Lung (tissue), 12 donors: ENCODE measurements around the gene CDKL5. TPM values are rescaled to one million over a fixed set of nuclear protein-coding genes. Genes with fewer than 3 reads are reported as not detected.

Source experiments
- ATAC-seq: fragments of 200-7000 bp; cut with Tn5 transposase; one replicate; pipeline ENCODE4 v1.9.1; 2020; ENCODE audit warnings: moderate number of reproducible peaks; ENCODE audit not compliant: insufficient read depth, low FRiP score
- DNase-seq, 3 donors: peaks; one replicate each; pipeline ENCODE4 v3.0.0-alpha.2; 2013 to 2017
- H3K27ac ChIP-seq, 2 donors: one replicate each; pipeline ENCODE4 v1.5.1; 2013; ENCODE audit warnings: mild to moderate bottlenecking in 2 of 2, moderate library complexity in 2 of 2, control low read depth in 1 of 2, inconsistent platforms in 1 of 2, low read depth in 1 of 2, low read length in 1 of 2
- H3K27me3 ChIP-seq, 3 donors: one replicate each; pipeline ENCODE4 v1.5.1; 2013; ENCODE audit warnings: low read length in 2 of 3; ENCODE audit not compliant: control insufficient read depth in 3 of 3, insufficient read depth in 3 of 3
- H3K36me3 ChIP-seq, 4 donors: one replicate each; pipeline ENCODE4 v1.5.1; 2013; ENCODE audit warnings: low read length in 4 of 4, mild to moderate bottlenecking in 1 of 4, moderate library complexity in 1 of 4; ENCODE audit not compliant: control insufficient read depth in 4 of 4, insufficient read depth in 4 of 4
- H3K4me1 ChIP-seq, 5 donors: one replicate each; pipeline ENCODE4 v1.5.1; 2013; ENCODE audit warnings: low read length in 5 of 5, mild to moderate bottlenecking in 2 of 5, moderate library complexity in 1 of 5; ENCODE audit not compliant: control insufficient read depth in 5 of 5, insufficient read depth in 5 of 5
- H3K4me3 ChIP-seq: one replicate; pipeline ENCODE4 v1.5.1; 2013; ENCODE audit warnings: mild to moderate bottlenecking, control low read depth, moderate library complexity
- H3K9ac ChIP-seq, 2 donors: one replicate each; pipeline ENCODE4 v1.5.1; 2013; ENCODE audit warnings: low read length in 2 of 2, control low read depth in 1 of 2; ENCODE audit not compliant: insufficient read depth in 1 of 2
- H3K9me3 ChIP-seq, 4 donors: one replicate each; pipeline ENCODE4 v1.5.1; 2013; ENCODE audit warnings: low read length in 3 of 4, mild to moderate bottlenecking in 1 of 4, moderate library complexity in 1 of 4; ENCODE audit not compliant: control insufficient read depth in 4 of 4, insufficient read depth in 3 of 4
- CTCF ChIP-seq: IDR thresholded peaks from 2 replicates; pipeline ENCODE4 v1.5.1; 2012; ENCODE audit warnings: mild to moderate bottlenecking; ENCODE audit errors: control extremely low read depth, extremely low read depth
- WGBS, 2 donors: extraction: QIAGEN DNeasy Blood & Tissue Kit; methylation state at CpG; one replicate each; pipeline ENCODE4 v1.1.7; 2013; 5-methylcytosine and 5-hydroxymethylcytosine counted together
- polyA plus RNA-seq, 2 donors: library from polyadenylated mRNA; stranded (reverse); fragments of 200-250 nt; gene quantifications; one replicate each; pipeline ENCODE4 v1.2.1, GENCODE V29; 2013
- total RNA-seq, 2 donors: library from RNA; depleted of rRNA in 1 of 2; stranded (reverse); fragments of >200 nt in 1 of 2; gene quantifications; one replicate each; pipeline ENCODE4 v1.2.1, GENCODE V29; 2014 to 2021
- donor health status: control.
- donor health status: control.
- donor health status: Bipolar disorder and iron deficiency.
- donor health status: healthy.
- donor health status: DM: yes; HTN: yes; CAD: no.

Gene CDKL5
- total and polyA plus RNA-seq, 4 donors = 3.2 to 37.3 (median 16.3) TPM

GRCh38 chrX:18687856-18688495 lies 262.6 kb downstream of the CDKL5 start:
- Histone ChIP-seq H3K9ac (no peak overlapping the region), H3K9me3 (peaks cover 0 to 2% (median 0%) of the 10 kb centered on the region in 4 donors), H3K36me3 (no peaks in the 10 kb centered on the region), H3K27me3 (peaks cover 0 to 6% (median 3%) of the 10 kb centered on the region in 3 donors), H3K4me3 (no peak overlapping the region), H3K4me1 (no peaks in the 10 kb centered on the region), H3K27ac (no peak overlapping the region)
- peak in 1 of 3 donors; percentile 24 for DNase-seq
- no peak for ATAC-seq
- TF ChIP-seq CTCF = no peak
- WGBS, 2 donors = 50 to 79% methylated on average over 7 of the region's 7 CpGs

- TF ChIP-seq CTCF = no peak
- no peak overlapping the region for H3K4me3 ChIP-seq
- 55 to 63% methylated on average over 1 of the region's 1 CpG for WGBS, 2 donors
- H3K9me3 ChIP-seq = peaks cover 0 to 5% (median 0%) of the 10 kb centered on the region in 4 donors
- peaks cover 0 to 3% (median 0%) of the 10 kb centered on the region in 3 donors for H3K27me3 ChIP-seq
- no peaks in the 10 kb centered on the region for H3K4me1 ChIP-seq
- DNase-seq (no peak), ATAC-seq (no peak)
- no peaks in the 10 kb centered on the region for H3K36me3 ChIP-seq
- no peak overlapping the region for H3K9ac ChIP-seq
- no peak overlapping the region for H3K27ac ChIP-seq
These were observed 266.0 kb downstream of the CDKL5 start for GRCh38 chrX:18691431-18691830.

- H3K36me3 ChIP-seq = no peaks in the 10 kb centered on the region
- WGBS, 2 donors = 91 to 99% methylated on average over 4 of the region's 4 CpGs
- no peaks in the 10 kb centered on the region for H3K4me1 ChIP-seq
- TF ChIP-seq CTCF = no peak
- no peak overlapping the region for H3K4me3 ChIP-seq
- H3K9me3 ChIP-seq = peaks cover 0 to 5% (median 0%) of the 10 kb centered on the region in 4 donors
- H3K9ac ChIP-seq = no peak overlapping the region
- H3K27me3 ChIP-seq = peaks cover 0 to 3% (median 0%) of the 10 kb centered on the region in 3 donors
- H3K27ac ChIP-seq = no peak overlapping the region
- no peak for ATAC-seq
- no peak for DNase-seq
These were observed 267.1 kb downstream of the CDKL5 start for GRCh38 chrX:18692541-18692940.
